WTC11 (cell line): ENCODE measurements around the gene LENG1. TPM values are rescaled to one million over a fixed set of nuclear protein-coding genes. Genes with fewer than 3 reads are reported as not detected.

Source experiments
- ATAC-seq: fragments of 200-7000 bp; cut with Tn5 transposase; 2 replicates; pipeline ENCODE4 v1.10.0; 2021; ENCODE audit warnings: mild to moderate bottlenecking, moderate library complexity
- CTCF ChIA-PET: fragments of 300-600 bp; sonication (Branson Sonifier 250); formaldehyde crosslinking; loops from one replicate; lab custom pipeline; 2021; ENCODE audit warnings: antibody characterized with exemption; lab: Charles Lee
- POLR2A ChIA-PET: fragments of 350-600 bp; sonication (Branson Sonifier 250); formaldehyde crosslinking; loops from one replicate; lab custom pipeline; 2021; ENCODE audit warnings: antibody characterized with exemption; lab: Charles Lee
- DNase-seq: peaks from one replicate; pipeline ENCODE4 v3.0.0; 2021; ENCODE audit warnings: low spot score
- H3K27ac Mint-ChIP-seq: 2 replicates; pipeline ENCODE4 v1.8.0; 2021; ENCODE audit warnings: mixed read lengths
- H3K27me3 Mint-ChIP-seq: 2 replicates; pipeline ENCODE4 v1.8.0; 2021; ENCODE audit warnings: low read depth, mild to moderate bottlenecking, moderate library complexity, mixed read lengths
- H3K36me3 Mint-ChIP-seq: 2 replicates; pipeline ENCODE4 v1.8.0; 2021; ENCODE audit warnings: mixed read lengths
- H3K4me1 Mint-ChIP-seq: 2 replicates; pipeline ENCODE4 v1.8.0; 2022; ENCODE audit warnings: mixed read lengths
- H3K4me3 Mint-ChIP-seq: 2 replicates; pipeline ENCODE4 v1.8.0; 2021; ENCODE audit warnings: mild to moderate bottlenecking, moderate library complexity, mixed read lengths
- H3K9me3 Mint-ChIP-seq: 2 replicates; pipeline ENCODE4 v1.8.0; 2021; ENCODE audit warnings: mixed read lengths
- CREM ChIP-seq: sonication (generic); formaldehyde crosslinking; IDR thresholded peaks from 2 replicates; pipeline ENCODE4 v1.8.1; 2022; ENCODE audit warnings: mild to moderate bottlenecking, missing genetic modification reagents, moderate library complexity
- FOXK1 ChIP-seq: sonication (generic); formaldehyde crosslinking; IDR thresholded peaks from 2 replicates; pipeline ENCODE4 v1.8.0; 2022; ENCODE audit warnings: mild to moderate bottlenecking, moderate library complexity, missing genetic modification reagents
- FOXP1 ChIP-seq: sonication (generic); formaldehyde crosslinking; IDR thresholded peaks from 2 replicates; pipeline ENCODE4 v1.8.0; 2022; ENCODE audit warnings: missing genetic modification reagents, mild to moderate bottlenecking, moderate library complexity, borderline replicate concordance
- HMGA2 ChIP-seq: fragments of 250-450 bp; sonication (Bioruptor Pico); IDR thresholded peaks from 2 replicates; pipeline ENCODE4 v1.4.0; 2021; ENCODE audit warnings: mild to moderate bottlenecking, moderate library complexity
- MYBL2 ChIP-seq: sonication (generic); formaldehyde crosslinking; IDR thresholded peaks from 2 replicates; pipeline ENCODE4 v1.8.1; 2023; ENCODE audit warnings: mild to moderate bottlenecking, moderate library complexity, missing genetic modification reagents
- NFYB ChIP-seq: sonication (generic); formaldehyde crosslinking; conservative IDR thresholded peaks from 2 replicates; pipeline ENCODE4 v1.8.0; 2022; ENCODE audit warnings: low read depth, missing genetic modification reagents
- SP1 ChIP-seq: sonication (generic); formaldehyde crosslinking; conservative IDR thresholded peaks from 2 replicates; pipeline ENCODE4 v1.8.1; 2022; ENCODE audit warnings: missing genetic modification reagents
- ZBTB21 ChIP-seq: sonication (generic); formaldehyde crosslinking; IDR thresholded peaks from 2 replicates; pipeline ENCODE4 v1.8.1; 2023; ENCODE audit warnings: mild to moderate bottlenecking, missing genetic modification reagents, borderline replicate concordance
- ZNF416 ChIP-seq: fragments of 250-450 bp; sonication (Bioruptor Pico); IDR thresholded peaks from 2 replicates; pipeline ENCODE4 v1.9.0; 2021; ENCODE audit warnings: mild to moderate bottlenecking, inconsistent platforms
- total RNA-seq: library from RNA; stranded (reverse); gene quantifications from 3 replicates; pipeline ENCODE4 v1.2.3, GENCODE V29; 2021
- TF ChIP-seq, protein P1 (sequence below): sonication (generic); formaldehyde crosslinking; IDR thresholded peaks from 2 replicates; pipeline ENCODE4 v1.8.0; 2022; ENCODE audit warnings: mild to moderate bottlenecking, missing genetic modification reagents
- TF ChIP-seq, protein P2 (sequence below): sonication (generic); formaldehyde crosslinking; IDR thresholded peaks from 2 replicates; pipeline ENCODE4 v1.8.1; 2022; ENCODE audit warnings: low read depth, missing genetic modification reagents, borderline replicate concordance
- TF ChIP-seq, protein P3 (sequence below): sonication (generic); formaldehyde crosslinking; IDR thresholded peaks from 2 replicates; pipeline ENCODE4 v1.8.0; 2022; ENCODE audit warnings: mild to moderate bottlenecking, missing genetic modification reagents
- TF ChIP-seq, protein P4 (sequence below): sonication (generic); formaldehyde crosslinking; IDR thresholded peaks from 2 replicates; pipeline ENCODE4 v1.8.0; 2023; ENCODE audit warnings: mild to moderate bottlenecking, missing genetic modification reagents
- TF ChIP-seq, protein P5 (sequence below): fragments of 250-450 bp; sonication (Bioruptor Pico); conservative IDR thresholded peaks from 2 replicates; pipeline ENCODE4 v1.9.0; 2021; ENCODE audit warnings: mild to moderate bottlenecking
- TF ChIP-seq, protein P6 (sequence below): sonication (generic); formaldehyde crosslinking; conservative IDR thresholded peaks from 2 replicates; pipeline ENCODE4 v1.8.1; 2022; ENCODE audit warnings: mild to moderate bottlenecking, missing genetic modification reagents

The LENG1 gene
- total RNA-seq, 1 experiment from 2014 or later: 4.9 TPM

DNA sequence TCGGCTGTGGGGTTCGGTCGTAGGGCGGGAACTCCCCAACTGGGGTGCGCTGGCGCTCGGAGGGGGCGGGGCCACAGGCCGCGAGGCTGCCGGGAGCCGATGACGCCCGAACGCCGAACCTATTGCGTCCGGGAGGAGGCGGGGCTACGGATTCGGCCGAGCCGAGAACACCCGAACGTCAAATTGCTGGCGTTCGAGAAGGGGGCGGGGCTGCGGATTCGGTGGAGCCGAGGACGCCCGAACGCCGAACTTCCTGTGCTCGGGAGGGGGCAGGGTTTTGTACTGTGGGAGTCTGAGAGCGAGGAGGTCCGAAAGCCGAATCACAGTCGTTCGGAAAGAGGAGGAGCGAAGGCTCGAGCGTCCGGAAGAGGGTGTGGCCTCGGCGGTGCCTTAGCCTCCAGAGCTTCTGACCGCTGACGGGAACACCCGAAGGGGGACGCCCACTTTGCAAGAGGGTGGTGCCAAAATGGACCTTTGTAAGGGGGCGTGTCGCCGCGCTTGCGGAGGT lies 31.0 kb upstream of the LENG1 start:
- peaks cover 44% of the 10 kb centered on the region for H3K36me3 Mint-ChIP-seq
- ATAC-seq (peak; percentile 60), DNase-seq (peak; percentile 99)
- H3K4me1 Mint-ChIP-seq: peaks cover 32% of the 10 kb centered on the region
- peak overlapping the region; percentile 85 for H3K4me3 Mint-ChIP-seq
- CTCF ChIA-PET: interaction anchor here (1.0 to 4.2 kb wide), 11 partner anchors 11 to 278 kb away, joined by 3 to 84 read pairs (median 6); partner anchors contain the start of genes LENG1 and TMC4
- H3K27me3 Mint-ChIP-seq: peaks cover 3% of the 10 kb centered on the region; the same call in 1 of the 2 replicates
- H3K27ac Mint-ChIP-seq: peak overlapping the region; percentile 100
- TF ChIP-seq, protein P1, sequence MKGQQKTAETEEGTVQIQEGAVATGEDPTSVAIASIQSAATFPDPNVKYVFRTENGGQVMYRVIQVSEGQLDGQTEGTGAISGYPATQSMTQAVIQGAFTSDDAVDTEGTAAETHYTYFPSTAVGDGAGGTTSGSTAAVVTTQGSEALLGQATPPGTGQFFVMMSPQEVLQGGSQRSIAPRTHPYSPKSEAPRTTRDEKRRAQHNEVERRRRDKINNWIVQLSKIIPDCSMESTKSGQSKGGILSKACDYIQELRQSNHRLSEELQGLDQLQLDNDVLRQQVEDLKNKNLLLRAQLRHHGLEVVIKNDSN: 0 out of 2 replicates have a peak, but pooled peaks have one; percentile 4
- TF ChIP-seq NFYB (CRISPR knock-in tag) (peak; percentile 41; the same call in 1 of the 2 replicates), SP1 (CRISPR knock-in tag) (peak; percentile 59; the same call in 1 of the 2 replicates), CREM (CRISPR knock-in tag) (no peak)
- TF ChIP-seq, protein P2, sequence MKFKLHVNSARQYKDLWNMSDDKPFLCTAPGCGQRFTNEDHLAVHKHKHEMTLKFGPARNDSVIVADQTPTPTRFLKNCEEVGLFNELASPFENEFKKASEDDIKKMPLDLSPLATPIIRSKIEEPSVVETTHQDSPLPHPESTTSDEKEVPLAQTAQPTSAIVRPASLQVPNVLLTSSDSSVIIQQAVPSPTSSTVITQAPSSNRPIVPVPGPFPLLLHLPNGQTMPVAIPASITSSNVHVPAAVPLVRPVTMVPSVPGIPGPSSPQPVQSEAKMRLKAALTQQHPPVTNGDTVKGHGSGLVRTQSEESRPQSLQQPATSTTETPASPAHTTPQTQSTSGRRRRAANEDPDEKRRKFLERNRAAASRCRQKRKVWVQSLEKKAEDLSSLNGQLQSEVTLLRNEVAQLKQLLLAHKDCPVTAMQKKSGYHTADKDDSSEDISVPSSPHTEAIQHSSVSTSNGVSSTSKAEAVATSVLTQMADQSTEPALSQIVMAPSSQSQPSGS: no peak
- TF ChIP-seq, protein P3, sequence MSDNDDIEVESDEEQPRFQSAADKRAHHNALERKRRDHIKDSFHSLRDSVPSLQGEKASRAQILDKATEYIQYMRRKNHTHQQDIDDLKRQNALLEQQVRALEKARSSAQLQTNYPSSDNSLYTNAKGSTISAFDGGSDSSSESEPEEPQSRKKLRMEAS (CRISPR knock-in tag): peak; percentile 66
- no peaks in the 10 kb centered on the region for H3K9me3 Mint-ChIP-seq
- POLR2A ChIA-PET: interaction anchor here (1.0 to 4.3 kb wide), 6 partner anchors 11 to 127 kb away, joined by 3 to 25 read pairs (median 6); partner anchors contain the start of genes LENG1 and RPS9

DNA sequence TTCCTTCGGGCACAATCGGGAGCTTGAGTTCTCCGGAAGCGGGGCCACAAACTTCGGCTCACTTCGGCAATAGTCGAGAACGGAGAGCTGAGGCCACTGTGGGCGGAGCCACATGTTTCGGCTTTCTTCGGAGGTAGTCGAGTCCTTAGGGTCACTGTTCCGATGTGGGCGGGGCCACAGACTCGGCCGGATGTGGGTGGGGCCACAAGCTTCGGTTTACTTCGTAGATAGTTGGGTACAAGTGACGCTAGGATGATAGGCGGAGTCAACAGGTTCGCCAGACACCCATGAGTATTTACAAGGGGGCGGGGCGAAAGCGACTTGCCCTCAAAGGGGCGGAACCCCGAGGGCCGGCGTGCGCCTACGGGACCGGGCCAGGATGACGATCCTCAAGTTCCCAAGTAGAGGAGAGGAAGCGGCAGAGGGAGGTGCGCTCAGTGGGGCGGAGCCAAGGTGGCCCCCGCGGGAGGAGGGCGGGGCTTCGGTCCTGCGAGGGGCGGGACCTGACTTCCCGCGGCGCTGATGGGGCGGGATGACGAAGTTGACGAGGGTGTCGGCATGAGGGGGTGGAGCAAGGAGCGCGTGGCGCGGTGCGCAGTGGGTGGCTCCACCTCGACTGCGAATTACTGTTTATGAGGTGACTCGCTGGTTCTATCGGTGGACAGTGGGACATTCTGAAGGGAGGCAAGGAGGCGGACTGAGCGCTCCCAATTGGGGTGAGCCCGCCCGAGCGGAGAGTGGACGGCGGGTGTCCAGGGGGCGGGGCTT lies 30.4 kb upstream of the LENG1 start:
- H3K4me1 Mint-ChIP-seq: peaks cover 35% of the 10 kb centered on the region
- peaks cover 43% of the 10 kb centered on the region for H3K36me3 Mint-ChIP-seq
- H3K4me3 Mint-ChIP-seq: peak overlapping the region; percentile 85
- no peak for TF ChIP-seq NFYB (CRISPR knock-in tag)
- TF ChIP-seq, protein P4, sequence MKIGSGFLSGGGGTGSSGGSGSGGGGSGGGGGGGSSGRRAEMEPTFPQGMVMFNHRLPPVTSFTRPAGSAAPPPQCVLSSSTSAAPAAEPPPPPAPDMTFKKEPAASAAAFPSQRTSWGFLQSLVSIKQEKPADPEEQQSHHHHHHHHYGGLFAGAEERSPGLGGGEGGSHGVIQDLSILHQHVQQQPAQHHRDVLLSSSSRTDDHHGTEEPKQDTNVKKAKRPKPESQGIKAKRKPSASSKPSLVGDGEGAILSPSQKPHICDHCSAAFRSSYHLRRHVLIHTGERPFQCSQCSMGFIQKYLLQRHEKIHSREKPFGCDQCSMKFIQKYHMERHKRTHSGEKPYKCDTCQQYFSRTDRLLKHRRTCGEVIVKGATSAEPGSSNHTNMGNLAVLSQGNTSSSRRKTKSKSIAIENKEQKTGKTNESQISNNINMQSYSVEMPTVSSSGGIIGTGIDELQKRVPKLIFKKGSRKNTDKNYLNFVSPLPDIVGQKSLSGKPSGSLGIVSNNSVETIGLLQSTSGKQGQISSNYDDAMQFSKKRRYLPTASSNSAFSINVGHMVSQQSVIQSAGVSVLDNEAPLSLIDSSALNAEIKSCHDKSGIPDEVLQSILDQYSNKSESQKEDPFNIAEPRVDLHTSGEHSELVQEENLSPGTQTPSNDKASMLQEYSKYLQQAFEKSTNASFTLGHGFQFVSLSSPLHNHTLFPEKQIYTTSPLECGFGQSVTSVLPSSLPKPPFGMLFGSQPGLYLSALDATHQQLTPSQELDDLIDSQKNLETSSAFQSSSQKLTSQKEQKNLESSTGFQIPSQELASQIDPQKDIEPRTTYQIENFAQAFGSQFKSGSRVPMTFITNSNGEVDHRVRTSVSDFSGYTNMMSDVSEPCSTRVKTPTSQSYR (CRISPR knock-in tag): 0 out of 2 replicates have a peak, but pooled peaks have one; percentile 27
- peak; percentile 29; the same call in 1 of the 2 replicates for TF ChIP-seq FOXP1
- TF ChIP-seq, protein P5, sequence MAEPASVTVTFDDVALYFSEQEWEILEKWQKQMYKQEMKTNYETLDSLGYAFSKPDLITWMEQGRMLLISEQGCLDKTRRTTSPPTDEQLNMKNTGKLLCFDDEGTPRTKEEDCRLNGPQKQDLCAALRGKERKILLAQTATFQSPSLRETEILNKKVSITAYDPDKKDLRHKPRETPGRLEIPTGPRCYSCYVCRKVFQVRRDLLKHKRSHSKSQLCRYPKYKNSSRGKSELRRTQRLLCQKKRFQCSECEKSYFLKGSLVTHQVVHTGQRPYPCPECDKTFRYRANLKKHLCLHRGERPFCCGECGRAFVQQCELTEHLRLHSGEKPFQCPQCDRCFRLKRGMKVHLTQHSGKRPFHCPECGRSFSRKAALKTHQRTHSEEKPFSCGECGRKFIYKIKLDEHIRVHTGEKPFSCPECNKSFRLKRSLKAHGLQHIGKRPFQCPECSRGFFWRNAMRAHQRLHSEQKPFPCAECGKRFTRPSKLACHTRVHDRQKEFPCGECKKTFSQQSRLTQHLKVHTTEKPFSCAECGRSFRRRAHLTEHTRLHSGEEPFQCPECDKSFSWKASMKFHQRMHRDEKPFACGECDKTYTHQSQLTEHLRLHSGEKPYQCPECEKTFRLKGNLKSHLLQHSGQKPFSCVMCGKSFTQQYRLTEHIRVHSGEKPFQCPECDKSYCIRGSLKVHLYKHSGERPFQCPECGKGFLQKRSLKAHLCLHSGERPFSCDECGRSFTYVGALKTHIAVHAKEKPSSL (CRISPR knock-in tag): no peak
- TF ChIP-seq, protein P3 (CRISPR knock-in tag): peak; percentile 92
- TF ChIP-seq, protein P6, sequence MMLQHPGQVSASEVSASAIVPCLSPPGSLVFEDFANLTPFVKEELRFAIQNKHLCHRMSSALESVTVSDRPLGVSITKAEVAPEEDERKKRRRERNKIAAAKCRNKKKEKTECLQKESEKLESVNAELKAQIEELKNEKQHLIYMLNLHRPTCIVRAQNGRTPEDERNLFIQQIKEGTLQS: no peak
- TF ChIP-seq ZNF416 (CRISPR knock-in tag): 0 out of 2 replicates have a peak, but pooled peaks have one; percentile 52
- peak; percentile 71; the same call in 1 of the 2 replicates for TF ChIP-seq ZBTB21
- peak; percentile 24; the same call in 1 of the 2 replicates for TF ChIP-seq FOXK1 (CRISPR knock-in tag)
- TF ChIP-seq MYBL2 (CRISPR knock-in tag): peak; percentile 14; the same call in 1 of the 2 replicates
- TF ChIP-seq, protein P1: 0 out of 2 replicates have a peak, but pooled peaks have one; percentile 41
- TF ChIP-seq SP1 (CRISPR knock-in tag): peak; percentile 86
- TF ChIP-seq HMGA2 (CRISPR knock-in tag): 0 out of 2 replicates have a peak, but pooled peaks have one; percentile 12
- TF ChIP-seq, all 79 proteins: peak for 10
- Mint-ChIP-seq H3K27ac (peak overlapping the region; percentile 100), H3K27me3 (peaks cover 3% of the 10 kb centered on the region; the same call in 1 of the 2 replicates), H3K9me3 (no peaks in the 10 kb centered on the region)
- CTCF ChIA-PET: interaction anchor here (0.6 to 4.2 kb wide), 28 partner anchors 9 to 397 kb away, joined by 3 to 84 read pairs (median 4); partner anchors contain the start of genes CNOT3, LENG1, TMC4 and TTYH1
- peak; percentile 100 for DNase-seq
- POLR2A ChIA-PET: interaction anchor here (0.5 to 4.3 kb wide), 17 partner anchors 10 to 127 kb away, joined by 3 to 25 read pairs (median 5); partner anchors contain the start of genes RPS9 and TMC4
- peak; percentile 71 for ATAC-seq
